HepG2 (cell line): ENCODE measurements around the gene CDK6. TPM values are rescaled to one million over a fixed set of nuclear protein-coding genes. Genes with fewer than 3 reads are reported as not detected.

ENCODE experiments used
- ATAC-seq: fragments of 200-7000 bp; cut with Tn5 transposase; 3 replicates; pipeline ENCODE4 v1.9.1; 2020; ENCODE audit warnings: mild to moderate bottlenecking, moderate library complexity
- BruUV-seq: library from RNA; stranded (reverse); fragments of 400-500 nt; replicated peaks from 2 replicates; lab custom pipeline; 2021; lab: Mats Ljungman, UMichigan
- CTCF ChIA-PET: fragments of 300-600 bp; formaldehyde crosslinking; extraction: SDS; loops from one replicate; lab custom pipeline; 2021; ENCODE audit warnings: low total read pairs, inconsistent platforms, low intra/inter-chr PET ratio; lab: Yijun Ruan, JAX
- POLR2A ChIA-PET: fragments of 350-600 bp; sonication (Branson Sonifier 250); formaldehyde crosslinking; loops from one replicate; lab custom pipeline; 2020; ENCODE audit warnings: antibody characterized with exemption, inconsistent platforms; lab: Yijun Ruan, JAX
- DNase-seq: peaks from one replicate; pipeline ENCODE4 v3.0.0-alpha.2; 2015; ENCODE audit warnings: low spot score
- FAIRE-seq: peaks from 3 replicates; lab custom pipeline; 2011; peaks lifted over from hg19 to GRCh38; lab: Jason Lieb, UNC
- H2AFZ ChIP-seq: one replicate; pipeline ENCODE4 v1.6.1; 2011; ENCODE audit warnings: low read length, inconsistent platforms
- H3K27ac ChIP-seq: fragments of 300-600 bp; 3 replicates; pipeline ENCODE4 v1.8.0; 2011; ENCODE audit warnings: mixed run types, mild to moderate bottlenecking, mixed read lengths, low read length, inconsistent platforms; ENCODE audit not compliant: insufficient read depth; ENCODE audit errors: extremely low read length
- H3K27me3 ChIP-seq, 2 experiments: fragments of 200-600 bp in 1 of 2; 2 replicates in 1 of 2; 3 replicates in 1 of 2; pipeline versions ENCODE4 v1.6.0 to v1.8.0; 2011; ENCODE audit warnings: low read length in 2 of 2, mild to moderate bottlenecking in 2 of 2, moderate library complexity in 2 of 2, inconsistent platforms in 1 of 2; ENCODE audit not compliant: insufficient read depth in 2 of 2, control insufficient read depth in 1 of 2
- H3K36me3 ChIP-seq, 2 experiments: fragments of 200-600 bp in 1 of 2; replicated peaks in 1 of 2; 2 replicates in 1 of 2; 3 replicates in 1 of 2; pipeline versions ENCODE4 v1.5.1 to v1.8.0; 2011; ENCODE audit warnings: low read length in 2 of 2, inconsistent platforms in 1 of 2; ENCODE audit not compliant: insufficient read depth in 2 of 2, control insufficient read depth in 1 of 2
- H3K4me1 ChIP-seq: 2 replicates; pipeline ENCODE4 v1.5.1; 2012; ENCODE audit warnings: low read length, inconsistent platforms; ENCODE audit not compliant: insufficient read depth
- H3K4me2 ChIP-seq: 2 replicates; pipeline ENCODE4 v1.6.0; 2011; ENCODE audit warnings: low read depth, low read length, inconsistent platforms
- H3K4me3 ChIP-seq, 3 experiments: fragments of 200-600 bp in 1 of 3; sonication (generic), shearing (Covaris generic) in 1 of 3; replicated peaks in 1 of 3; 2 replicates each; pipeline ENCODE4 v1.5.1; 2011 to 2016; ENCODE audit warnings: low read length in 3 of 3, inconsistent platforms in 2 of 3, low read depth in 2 of 3, mild to moderate bottlenecking in 2 of 3, control low read depth in 1 of 3, mixed read lengths in 1 of 3; ENCODE audit not compliant: insufficient read depth in 1 of 3
- H3K79me2 ChIP-seq: one replicate; pipeline ENCODE4 v1.6.1; 2011; ENCODE audit warnings: low read length, inconsistent platforms; ENCODE audit not compliant: insufficient read depth
- H3K9ac ChIP-seq: 2 replicates; pipeline ENCODE4 v1.6.0; 2011; ENCODE audit warnings: mild to moderate bottlenecking, low read depth, low read length, inconsistent platforms; ENCODE audit not compliant: insufficient read depth
- H3K9me3 ChIP-seq: 2 replicates; pipeline ENCODE4 v1.5.1; 2012; ENCODE audit warnings: mild to moderate bottlenecking, low read length
- H4K20me1 ChIP-seq: 2 replicates; pipeline ENCODE4 v1.6.0; 2011; ENCODE audit warnings: inconsistent platforms, mild to moderate bottlenecking, low read length, moderate library complexity; ENCODE audit not compliant: insufficient read depth
- ERF ChIP-seq: IDR thresholded peaks from 2 replicates; pipeline ENCODE4 v1.6.1; 2018; ENCODE audit warnings: missing biosample characterization, missing genetic modification reagents
- ESRRA ChIP-seq: sonication (generic); formaldehyde crosslinking; IDR thresholded peaks from 2 replicates; pipeline ENCODE4 v1.5.1; 2020; ENCODE audit warnings: mild to moderate bottlenecking, low read depth, missing genetic modification reagents
- GATA4 ChIP-seq: sonication (generic); IDR thresholded peaks from 2 replicates; pipeline ENCODE4 v1.6.1; 2016; ENCODE audit warnings: antibody characterized with exemption, low read depth, borderline replicate concordance
- MIER2 ChIP-seq: IDR thresholded peaks from 2 replicates; pipeline ENCODE4 v1.6.1; 2016; ENCODE audit warnings: missing biosample characterization, missing genetic modification reagents
- NFYB ChIP-seq: sonication (generic); formaldehyde crosslinking; IDR thresholded peaks from 2 replicates; pipeline ENCODE4 v1.4.0; 2020; ENCODE audit warnings: missing genetic modification reagents
- RBM22 ChIP-seq: fragments of 200-400 bp; formaldehyde crosslinking; optimal IDR thresholded peaks from 2 replicates; pipeline ENCODE3; 2017; ENCODE audit warnings: mild to moderate bottlenecking, low read length, moderate library complexity
- SMARCC2 ChIP-seq: fragments of 450-650 bp; IDR thresholded peaks from 2 replicates; pipeline ENCODE4 v1.6.1; 2017; ENCODE audit warnings: antibody characterized with exemption, mild to moderate bottlenecking
- ZNF124 ChIP-seq: sonication (generic); formaldehyde crosslinking; IDR thresholded peaks from 2 replicates; pipeline ENCODE4 v1.4.0; 2020; ENCODE audit warnings: missing genetic modification reagents
- ZNF3 ChIP-seq: IDR thresholded peaks from 2 replicates; pipeline ENCODE4 v1.7.0; 2017; ENCODE audit warnings: inconsistent platforms
- ZNF563 ChIP-seq: sonication (generic); formaldehyde crosslinking; IDR thresholded peaks from 2 replicates; pipeline ENCODE4 v1.8.0; 2022; ENCODE audit warnings: mild to moderate bottlenecking, moderate library complexity, missing genetic modification reagents
- ZNF652 ChIP-seq: IDR thresholded peaks from 2 replicates; pipeline ENCODE4 v1.6.1; 2016; ENCODE audit warnings: low read depth, borderline replicate concordance
- ZNF703 ChIP-seq: sonication (generic); formaldehyde crosslinking; IDR thresholded peaks from 2 replicates; pipeline ENCODE4 v1.5.1; 2020; ENCODE audit warnings: missing genetic modification reagents, mild to moderate bottlenecking, moderate library complexity, borderline replicate concordance
- ZNF761 ChIP-seq: sonication (generic); formaldehyde crosslinking; conservative IDR thresholded peaks from 2 replicates; pipeline ENCODE4 v1.4.0; 2020; ENCODE audit warnings: mild to moderate bottlenecking, missing genetic modification reagents
- ZNF790 ChIP-seq: sonication (generic); formaldehyde crosslinking; IDR thresholded peaks from 2 replicates; pipeline ENCODE4 v1.8.0; 2022; ENCODE audit warnings: missing genetic modification reagents, mild to moderate bottlenecking, borderline replicate concordance
- WGBS: methylation state at CpG from one replicate; pipeline ENCODE4 v1.1.6; 2017; ENCODE audit warnings: low lambda C conversion rate; 5-methylcytosine and 5-hydroxymethylcytosine counted together
- in situ Hi-C: cut with HindIII; loops from 2 replicates; pipeline ENCODE4 v1.10.0; 2017; ENCODE audit warnings: low pct_unique_long_range_greater_than_20kb; ENCODE audit not compliant: extremely low pct_ligation_motif_present
- intact Hi-C: fragments of 100-400 bp; cut with micrococcal nuclease; formaldehyde crosslinking; loops from one replicate; pipeline ENCODE4 v1.10.0; 2022; ENCODE audit not compliant: unreplicated experiment
- polyA plus RNA-seq, 8 experiments: library from polyadenylated mRNA; depleted of rRNA in 3 of 8; stranded (reverse) in 7 of 8; unstranded in 1 of 8; fragments of >200 nt; fragmentation: Illumina TruSeq in 4 of 8; extraction: Trizol in 4 of 8; gene quantifications; 2 replicates each; pipeline versions ENCODE4 v1.2.1 to v1.2.3, GENCODE V29; 2011 to 2016; ENCODE audit warnings: low read depth in 4 of 8, missing spikeins in 1 of 8, mixed read lengths in 1 of 8; ENCODE audit not compliant: insufficient read depth in 1 of 8
- total RNA-seq, 5 experiments: library from RNA; depleted of rRNA; stranded (reverse); fragments of >200 nt; fragmentation: Illumina TruSeq; extraction: Trizol; gene quantifications; 2 replicates each; pipeline ENCODE4 v1.2.3, GENCODE V29; 2016; ENCODE audit warnings: low read depth in 1 of 5
- TF ChIP-seq, protein P1 (sequence below): sonication (generic); formaldehyde crosslinking; IDR thresholded peaks from 2 replicates; pipeline ENCODE4 v1.4.0; 2020; ENCODE audit warnings: missing genetic modification reagents, borderline replicate concordance
- TF ChIP-seq, protein P2 (sequence below): sonication (generic); formaldehyde crosslinking; IDR thresholded peaks from 2 replicates; pipeline ENCODE4 v1.4.0; 2020; ENCODE audit warnings: missing genetic modification reagents; ENCODE audit errors: not compliant biosample characterization
- TF ChIP-seq, protein P3 (sequence below): sonication (generic); formaldehyde crosslinking; IDR thresholded peaks from 2 replicates; pipeline ENCODE4 v1.8.0; 2022; ENCODE audit warnings: missing genetic modification reagents, low read depth, mild to moderate bottlenecking, borderline replicate concordance

Gene CDK6
- total and polyA plus RNA-seq, 2 of the 13 experiments (the other 11 are each of a cell fraction or from before 2014, with no cell fraction given), result 34.6 to 90.8 TPM

DNA sequence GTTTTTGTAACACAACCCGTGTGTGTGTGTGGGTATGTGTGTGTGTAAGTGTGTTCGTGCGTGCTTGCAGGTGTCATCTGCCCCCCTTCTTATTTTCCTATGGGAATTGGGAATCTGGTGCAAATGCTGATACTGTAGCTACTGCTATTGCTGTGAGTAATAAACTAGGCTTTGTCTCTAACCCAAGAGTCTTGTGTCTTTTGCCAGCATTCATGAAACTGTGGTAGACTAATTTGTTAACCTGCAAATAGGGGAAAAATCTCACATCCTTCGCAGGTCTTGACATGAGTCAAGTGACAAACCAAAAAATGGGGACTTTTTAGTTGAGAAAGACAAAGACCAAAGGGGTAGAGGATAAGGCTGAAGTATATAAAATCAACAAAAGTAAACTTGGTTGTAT lies 188.3 kb downstream of the CDK6 start:
- H3K36me3 ChIP-seq, result peaks cover 11 to 61% of the 10 kb centered on the region in 2 experiments; a peak in 4 of 5 replicates
- TF ChIP-seq ZNF563 (no peak), RBM22 (peak; percentile 32)
- BruUV-seq, result no TSS peak
- peaks cover 17% of the 10 kb centered on the region for H3K79me2 ChIP-seq
- H2AFZ ChIP-seq, result no peak overlapping the region
- H3K9ac ChIP-seq, result no peak overlapping the region
- CTCF ChIA-PET, result no interaction called here
- no peak overlapping the region for H3K4me3 ChIP-seq
- no peak overlapping the region for H3K4me2 ChIP-seq
- intact Hi-C loops, result no loop called here
- 96% methylated on average over 4 of the region's 4 CpGs for WGBS
- H3K4me1 ChIP-seq, result peaks cover 19% of the 10 kb centered on the region
- H4K20me1 ChIP-seq, result no peaks in the 10 kb centered on the region; the same call in 1 of the 2 replicates
- no peak overlapping the region for H3K27ac ChIP-seq
- in situ Hi-C loops, result no loop called here
- no peak for ATAC-seq
- DNase-seq, result no peak
- no peaks in the 10 kb centered on the region for H3K9me3 ChIP-seq
- FAIRE-seq, result no peak
- H3K27me3 ChIP-seq, result no peaks in the 10 kb centered on the region
- POLR2A ChIA-PET, result no interaction called here

DNA sequence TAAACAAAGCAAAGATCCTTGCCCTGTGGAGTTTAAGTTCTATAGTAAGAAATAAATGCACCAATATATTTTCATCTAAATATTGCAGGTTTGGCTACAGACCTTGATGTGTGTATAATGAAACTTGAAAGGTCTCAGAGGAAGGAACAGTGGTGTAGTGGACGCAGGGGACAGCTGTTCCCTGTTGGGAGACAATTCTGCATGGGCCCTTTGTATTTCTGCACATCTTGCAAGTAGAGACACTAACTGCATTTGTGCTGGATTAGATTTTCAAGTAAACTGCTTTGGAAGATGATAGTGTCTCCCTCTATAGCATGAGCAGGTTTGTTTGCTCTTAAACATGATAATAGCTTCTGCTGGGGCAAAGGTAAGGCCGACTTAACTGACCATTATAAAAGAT lies 188.7 kb downstream of the CDK6 start:
- H3K9me3 ChIP-seq, result no peaks in the 10 kb centered on the region
- intact Hi-C loops (no loop called here), in situ Hi-C loops (no loop called here)
- no peak overlapping the region for H3K4me3 ChIP-seq
- peaks cover 19% of the 10 kb centered on the region for H3K4me1 ChIP-seq
- DNase-seq (no peak), FAIRE-seq (no peak), ATAC-seq (no peak)
- BruUV-seq, result no TSS peak
- peaks cover 19% of the 10 kb centered on the region for H3K79me2 ChIP-seq
- H3K9ac ChIP-seq, result no peak overlapping the region
- CTCF ChIA-PET, result no interaction called here
- no peak overlapping the region for H2AFZ ChIP-seq
- peaks cover 13 to 60% of the 10 kb centered on the region in 2 experiments for H3K36me3 ChIP-seq
- no peaks in the 10 kb centered on the region for H3K27me3 ChIP-seq
- no peak overlapping the region for H3K27ac ChIP-seq
- WGBS, result 91% methylated on average over 2 of the region's 2 CpGs
- POLR2A ChIA-PET, result no interaction called here
- H4K20me1 ChIP-seq, result no peaks in the 10 kb centered on the region; the same call in 1 of the 2 replicates
- no peak overlapping the region for H3K4me2 ChIP-seq
- TF ChIP-seq ZNF703 (CRISPR knock-in tag) (no peak), GATA4 (no peak), ERF (CRISPR knock-in tag) (no peak), ZNF652 (CRISPR knock-in tag) (no peak), NFYB (CRISPR knock-in tag) (no peak), SMARCC2 (no peak), MIER2 (CRISPR knock-in tag) (no peak), ZNF3 (no peak), ZNF790 (CRISPR knock-in tag) (no peak), ZNF124 (CRISPR knock-in tag) (no peak), ZNF761 (CRISPR knock-in tag) (no peak), ESRRA (CRISPR knock-in tag) (no peak)
- TF ChIP-seq, protein P1, sequence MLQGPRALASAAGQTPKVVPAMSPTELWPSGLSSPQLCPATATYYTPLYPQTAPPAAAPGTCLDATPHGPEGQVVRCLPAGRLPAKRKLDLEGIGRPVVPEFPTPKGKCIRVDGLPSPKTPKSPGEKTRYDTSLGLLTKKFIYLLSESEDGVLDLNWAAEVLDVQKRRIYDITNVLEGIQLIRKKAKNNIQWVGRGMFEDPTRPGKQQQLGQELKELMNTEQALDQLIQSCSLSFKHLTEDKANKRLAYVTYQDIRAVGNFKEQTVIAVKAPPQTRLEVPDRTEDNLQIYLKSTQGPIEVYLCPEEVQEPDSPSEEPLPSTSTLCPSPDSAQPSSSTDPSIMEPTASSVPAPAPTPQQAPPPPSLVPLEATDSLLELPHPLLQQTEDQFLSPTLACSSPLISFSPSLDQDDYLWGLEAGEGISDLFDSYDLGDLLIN, result no peak
- TF ChIP-seq, protein P2, sequence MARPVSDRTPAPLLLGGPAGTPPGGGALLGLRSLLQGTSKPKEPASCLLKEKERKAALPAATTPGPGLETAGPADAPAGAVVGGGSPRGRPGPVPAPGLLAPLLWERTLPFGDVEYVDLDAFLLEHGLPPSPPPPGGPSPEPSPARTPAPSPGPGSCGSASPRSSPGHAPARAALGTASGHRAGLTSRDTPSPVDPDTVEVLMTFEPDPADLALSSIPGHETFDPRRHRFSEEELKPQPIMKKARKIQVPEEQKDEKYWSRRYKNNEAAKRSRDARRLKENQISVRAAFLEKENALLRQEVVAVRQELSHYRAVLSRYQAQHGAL (CRISPR knock-in tag), result no peak
- TF ChIP-seq, protein P3, sequence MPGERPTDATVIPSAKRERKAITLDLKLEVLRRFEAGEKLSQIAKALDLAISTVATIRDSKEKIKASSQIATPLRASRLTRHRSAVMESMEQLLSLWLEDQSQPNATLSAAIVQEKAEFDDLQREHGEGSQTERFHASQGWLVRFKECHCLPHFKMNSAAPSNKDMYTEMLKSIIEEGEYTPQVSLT (CRISPR knock-in tag), result no peak
